Ecto neural progenitor cell (in vitro differentiated cells): Measurements from ENCODE around the gene SIRT3.

ENCODE experiments used
- DNase-seq: peaks from one replicate; pipeline ENCODE4 v3.0.0-alpha.2; 2018; ENCODE audit warnings: low spot score

Gene SIRT3

GRCh38 chr11:235997-236773, at the start of gene SIRT3:
TSS of gene SIRT3 (minus strand) at chr11:236342. CDS start at chr11:236328, 14 bp downstream.
- DNase-seq: peak; percentile 93

GRCh38 chr11:285894-286220, 49.7 kb upstream of the SIRT3 start:
- DNase-seq: no peak

GRCh38 chr11:285021-285893, 49.1 kb upstream of the SIRT3 start:
- no peak for DNase-seq

- peak; percentile 52 for DNase-seq
Measured at GRCh38 chr11:284105-285020, 48.2 kb upstream of the SIRT3 start.

GRCh38 chr11:283405-284104, 47.4 kb upstream of the SIRT3 start:
- no peak for DNase-seq

- no peak for DNase-seq
Measured at GRCh38 chr11:282630-283360, 46.7 kb upstream of the SIRT3 start.

GRCh38 chr11:282171-282570, 46.0 kb upstream of the SIRT3 start:
- no peak for DNase-seq

GRCh38 chr11:281486-282161, 45.5 kb upstream of the SIRT3 start:
- peak; percentile 45 for DNase-seq

GRCh38 chr11:280706-281485, 44.8 kb upstream of the SIRT3 start:
- DNase-seq: peak; percentile 36

- peak; percentile 39 for DNase-seq
Measured at GRCh38 chr11:279966-280705, 44.0 kb upstream of the SIRT3 start.

GRCh38 chr11:279040-279965, 43.2 kb upstream of the SIRT3 start:
- peak; percentile 32 for DNase-seq

GRCh38 chr11:278001-278951, 42.1 kb upstream of the SIRT3 start, which contains the start of gene NLRP6:
TSS of gene NLRP6 (plus strand) at chr11:278407. CDS start at chr11:278570, 163 bp downstream.
- peak; percentile 36 for DNase-seq

GRCh38 chr11:276219-276618, 40.1 kb upstream of the SIRT3 start:
- no peak for DNase-seq

GRCh38 chr11:272931-273198, 36.7 kb upstream of the SIRT3 start:
- no peak for DNase-seq

- peak; percentile 28 for DNase-seq
Measured at GRCh38 chr11:272195-272930, 36.2 kb upstream of the SIRT3 start.

GRCh38 chr11:271319-271715, 35.2 kb upstream of the SIRT3 start:
- peak; percentile 19 for DNase-seq
